ENCODE data around the gene HDAC4.

HDAC4 gene

GRCh38 chr2:239425631-239426030 is 24.8 kb upstream of the HDAC4 start:
- DNase-seq (ENCODE audit: low read depth): no peak
- TF ChIP-seq CTCF (IDR thresholded peaks at IDR 0.05; ENCODE audit: insufficient read depth, low read depth, low read length, missing control alignments): no peak
- no peak overlapping the region for H3K4me3 ChIP-seq (ENCODE audit: low read depth, low read length)

- no peak for DNase-seq (ENCODE audit: low read depth)
- TF ChIP-seq CTCF (IDR thresholded peaks at IDR 0.05; ENCODE audit: insufficient read depth, low read depth, low read length, missing control alignments): no peak
Observed at GRCh38 chr2:239424337-239425045, 23.7 kb upstream of the HDAC4 start.

GRCh38 chr2:239423551-239423950 is 22.7 kb upstream of the HDAC4 start:
- H3K4me3 ChIP-seq (ENCODE audit: low read depth, low read length): no peak overlapping the region
- no peak for TF ChIP-seq CTCF (IDR thresholded peaks at IDR 0.05; ENCODE audit: insufficient read depth, low read depth, low read length, missing control alignments)
- DNase-seq (ENCODE audit: low read depth): no peak

More at GRCh38 chr2:239424337-239425045, 23.7 kb upstream of the HDAC4 start:
- H3K4me3 ChIP-seq (ENCODE audit: low read depth, low read length): no peak overlapping the region

- no peak for TF ChIP-seq CTCF (IDR thresholded peaks at IDR 0.05; ENCODE audit: insufficient read depth, low read depth, low read length, missing control alignments)
- no peak for DNase-seq (ENCODE audit: low read depth)
Observed at GRCh38 chr2:239421851-239422250, 21.0 kb upstream of the HDAC4 start.

GRCh38 chr2:239420082-239420481 is 19.3 kb upstream of the HDAC4 start:
- no peak for TF ChIP-seq CTCF (IDR thresholded peaks at IDR 0.05; ENCODE audit: insufficient read depth, low read depth, low read length, missing control alignments)
- no peak for DNase-seq (ENCODE audit: low read depth)
- H3K4me3 ChIP-seq (ENCODE audit: low read depth, low read length): no peak overlapping the region

More at GRCh38 chr2:239421851-239422250, 21.0 kb upstream of the HDAC4 start:
- H3K4me3 ChIP-seq (ENCODE audit: low read depth, low read length): no peak overlapping the region

- no peak for TF ChIP-seq CTCF (IDR thresholded peaks at IDR 0.05; ENCODE audit: insufficient read depth, low read depth, low read length, missing control alignments)
- H3K4me3 ChIP-seq (ENCODE audit: low read depth, low read length): no peak overlapping the region
- no peak for DNase-seq (ENCODE audit: low read depth)
Observed at GRCh38 chr2:239418918-239419317, 18.1 kb upstream of the HDAC4 start.

All from GM12865 (cell line).